Ectodermal cell (in vitro differentiated cells): ENCODE measurements around the gene TMEM184B. TPM values are rescaled to one million over a fixed set of nuclear protein-coding genes. Genes with fewer than 3 reads are reported as not detected.

Experiments used
- H3K27ac ChIP-seq: 2 replicates; pipeline ENCODE4 v1.7.0; 2013; ENCODE audit warnings: mild to moderate bottlenecking, low read depth, low read length; ENCODE audit not compliant: insufficient read depth, poor library complexity, severe bottlenecking
- H3K27me3 ChIP-seq: 2 replicates; pipeline ENCODE4 v1.7.0; 2013; ENCODE audit warnings: mild to moderate bottlenecking, low read length; ENCODE audit not compliant: insufficient read depth, control insufficient read depth, poor library complexity, severe bottlenecking
- H3K36me3 ChIP-seq: one replicate; pipeline ENCODE4 v1.7.0; 2013; ENCODE audit warnings: low read length; ENCODE audit not compliant: control insufficient read depth, insufficient read depth
- H3K4me1 ChIP-seq: one replicate; pipeline ENCODE4 v1.7.0; 2013; ENCODE audit warnings: low read length; ENCODE audit not compliant: control insufficient read depth, insufficient read depth
- H3K4me3 ChIP-seq: 2 replicates; pipeline ENCODE4 v1.7.0; 2013; ENCODE audit warnings: low read depth, low read length, control low read depth; ENCODE audit not compliant: insufficient read depth
- H3K9me3 ChIP-seq: 2 replicates; pipeline ENCODE4 v1.7.0; 2013; ENCODE audit warnings: mild to moderate bottlenecking, low read length, moderate library complexity; ENCODE audit not compliant: control insufficient read depth
- WGBS, 2 experiments: methylation state at CpG; one replicate each; pipeline ENCODE4 v1.1.7; 2013; ENCODE audit warnings: missing lambda C conversion rate in 2 of 2; 5-methylcytosine and 5-hydroxymethylcytosine counted together
- polyA plus RNA-seq, 4 experiments: library from polyadenylated mRNA; stranded (reverse); fragments of 50-300 nt; gene quantifications; one replicate each; pipeline ENCODE4 v1.2.3, GENCODE V29; 2013

TMEM184B gene
- polyA plus RNA-seq (2013, experiment 1 of 4) = 56.9 TPM
- polyA plus RNA-seq (2013, experiment 2 of 4) = 57.9 TPM
- 47.7 TPM for polyA plus RNA-seq (2013, experiment 3 of 4)
- 51.7 TPM for polyA plus RNA-seq (2013, experiment 4 of 4)

- WGBS, 2 experiments = 0% methylated on average over 97 of the region's 97 CpGs
- H3K4me3 ChIP-seq = peak within 1 kb of the TSS; percentile 65
- no peaks in the 10 kb centered on the region for H3K27me3 ChIP-seq
- peaks cover 19% of the 10 kb centered on the region for H3K4me1 ChIP-seq
- no peaks in the 10 kb centered on the region for H3K9me3 ChIP-seq
- H3K27ac ChIP-seq = no peak within 1 kb of the TSS
- no peaks in the 10 kb centered on the region for H3K36me3 ChIP-seq
These were observed at the start of gene TMEM184B for GRCh38 chr22:38272373-38273134. Gene TMEM184B, minus strand, starts transcription at chr22:38273010. Its CDS starts 25,049 bp downstream, at chr22:38247961.

- no peak overlapping the region for H3K4me3 ChIP-seq
- no peaks in the 10 kb centered on the region for H3K36me3 ChIP-seq
- WGBS, 2 experiments = 92 to 93% methylated on average over 11 of the region's 11 CpGs
- H3K27me3 ChIP-seq = no peaks in the 10 kb centered on the region
- H3K4me1 ChIP-seq = peaks cover 12% of the 10 kb centered on the region
- no peaks in the 10 kb centered on the region for H3K9me3 ChIP-seq
- H3K27ac ChIP-seq = no peak overlapping the region
These were observed 48.0 kb upstream of the TMEM184B start for GRCh38 chr22:38320605-38321402.

- 69 to 72% methylated on average over 14 of the region's 14 CpGs for WGBS, 2 experiments
- no peaks in the 10 kb centered on the region for H3K27me3 ChIP-seq
These were observed 46.3 kb upstream of the TMEM184B start for GRCh38 chr22:38318792-38319773.

GRCh38 chr22:38317995-38318715 is 45.3 kb upstream of the TMEM184B start:
- Histone ChIP-seq H3K27me3 (no peaks in the 10 kb centered on the region), H3K4me3 (peak overlapping the region; percentile 48), H3K27ac (no peak overlapping the region), H3K4me1 (peaks cover 35% of the 10 kb centered on the region), H3K9me3 (no peaks in the 10 kb centered on the region), H3K36me3 (peaks cover 12% of the 10 kb centered on the region)
- 47 to 50% methylated on average over 18 of the region's 18 CpGs for WGBS, 2 experiments

More at GRCh38 chr22:38318792-38319773, 46.3 kb upstream of the TMEM184B start:
- H3K36me3 ChIP-seq = peaks cover 4% of the 10 kb centered on the region
- H3K4me3 ChIP-seq = no peak overlapping the region
- peaks cover 26% of the 10 kb centered on the region for H3K4me1 ChIP-seq
- peak overlapping the region; percentile 36 for H3K27ac ChIP-seq
- H3K9me3 ChIP-seq = no peaks in the 10 kb centered on the region

GRCh38 chr22:38317122-38317994 is 44.5 kb upstream of the TMEM184B start, which contains the start of gene CSNK1E:
Gene CSNK1E, minus strand, starts transcription at chr22:38317433. Its CDS starts 3,276 bp downstream, at chr22:38314157.
- H3K27ac ChIP-seq = peak within 1 kb of the TSS; percentile 93
- H3K4me3 ChIP-seq = peak within 1 kb of the TSS; percentile 69
- H3K4me1 ChIP-seq = peaks cover 37% of the 10 kb centered on the region
- H3K36me3 ChIP-seq = peaks cover 16% of the 10 kb centered on the region
- no peaks in the 10 kb centered on the region for H3K27me3 ChIP-seq
- WGBS, 2 experiments = 1 to 2% methylated on average over 98 of the region's 98 CpGs
- no peaks in the 10 kb centered on the region for H3K9me3 ChIP-seq

GRCh38 chr22:38316364-38317121 is 43.7 kb upstream of the TMEM184B start:
- peaks cover 19% of the 10 kb centered on the region for H3K36me3 ChIP-seq
- H3K27ac ChIP-seq = peak overlapping the region; percentile 93
- 0% methylated on average over 51 to 52 of the region's 52 CpGs for WGBS, 2 experiments
- no peaks in the 10 kb centered on the region for H3K27me3 ChIP-seq
- H3K4me3 ChIP-seq = peak overlapping the region; percentile 69
- H3K4me1 ChIP-seq = peaks cover 37% of the 10 kb centered on the region
- no peaks in the 10 kb centered on the region for H3K9me3 ChIP-seq

- WGBS, 2 experiments = 7 to 8% methylated on average over 12 of the region's 12 CpGs
- peak overlapping the region; percentile 93 for H3K27ac ChIP-seq
- peaks cover 19% of the 10 kb centered on the region for H3K36me3 ChIP-seq
- peaks cover 37% of the 10 kb centered on the region for H3K4me1 ChIP-seq
- H3K27me3 ChIP-seq = no peaks in the 10 kb centered on the region
- peak overlapping the region; percentile 69 for H3K4me3 ChIP-seq
- no peaks in the 10 kb centered on the region for H3K9me3 ChIP-seq
These were observed 43.1 kb upstream of the TMEM184B start for GRCh38 chr22:38315823-38316363.
